ENCODE results near the gene ZNF679.
"Not testable (repeated sequence)": the region's sequence is repeated elsewhere in the genome, so short reads cannot be mapped to it uniquely, and the experiment has no call there.

ZNF679 gene

DNA sequence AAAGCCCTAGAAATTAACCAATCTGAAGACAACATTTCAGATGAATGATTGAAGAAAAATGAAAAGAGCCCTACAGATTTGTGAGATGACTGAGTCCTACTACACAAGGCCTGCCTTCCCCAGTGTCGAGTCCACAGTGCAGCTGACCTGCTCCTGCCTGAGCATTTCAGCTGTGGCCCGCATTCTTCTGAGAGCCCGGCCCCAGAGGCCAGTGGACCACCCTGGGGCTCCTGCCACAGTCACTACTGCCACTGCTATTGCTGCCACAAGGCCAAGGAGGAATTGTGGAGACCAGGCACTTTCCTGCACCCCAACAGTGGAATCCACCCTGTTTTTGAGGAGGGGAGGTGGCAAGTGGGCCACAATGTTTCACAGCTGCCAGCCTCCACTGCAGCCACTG is 40.9 kb upstream of the ZNF679 start:
- no peak for TF ChIP-seq YY1 (IDR thresholded peaks at IDR 0.05; ENCODE audit: insufficient read depth, insufficient read length)
- TF ChIP-seq ZNF274 (IDR thresholded peaks at IDR 0.05; ENCODE audit: low read depth, low read length) = no peak
- TF ChIP-seq SUZ12 (IDR thresholded peaks at IDR 0.05; ENCODE audit: extremely low read depth, insufficient read depth, insufficient read length) = no peak

DNA sequence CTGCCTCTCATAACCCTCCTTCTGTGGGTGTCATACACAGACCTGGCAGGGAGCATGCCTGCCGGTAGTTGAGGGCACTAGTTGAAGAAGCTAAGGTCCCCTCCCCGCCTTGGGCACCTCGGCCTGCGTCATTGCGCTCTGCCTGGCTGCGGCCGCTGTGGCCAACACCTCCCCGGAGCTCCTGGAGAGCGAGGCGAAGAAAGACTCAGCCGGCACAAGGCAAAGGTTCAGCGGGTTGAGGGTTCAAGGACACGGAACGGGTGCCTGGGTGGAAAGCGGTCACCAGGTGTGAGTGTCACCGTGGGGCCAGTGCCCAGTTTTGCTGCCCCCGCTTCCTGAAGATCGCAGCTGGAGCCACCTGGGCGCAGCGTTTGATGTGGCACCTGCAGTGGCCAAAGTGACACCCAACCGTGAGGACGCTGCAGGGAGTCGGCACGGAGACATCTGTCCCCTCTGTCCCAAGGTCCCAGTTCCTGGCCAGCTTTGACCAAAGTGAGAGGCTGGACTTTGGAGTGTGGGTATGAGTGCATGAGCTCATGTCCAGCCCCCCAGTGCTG is 36.0 kb upstream of the ZNF679 start:
- Histone ChIP-seq H3K9me3 (ENCODE audit: insufficient read depth, low read length) (no peaks in the 10 kb centered on the region; the same call in none of the 2 replicates), H3K4me1 (ENCODE audit: insufficient read depth, insufficient read length) (no peaks in the 10 kb centered on the region), H3K27me3 (ENCODE audit: insufficient read depth, insufficient read length) (peaks cover 20% of the 10 kb centered on the region), H3K36me3 (ENCODE audit: insufficient read depth, insufficient read length, low read length) (no peaks in the 10 kb centered on the region), H3K9ac (ENCODE audit: insufficient read length, low read depth) (no peak overlapping the region), H3K4me3 (ENCODE audit: insufficient read length, low read depth) (no peak overlapping the region)
- DNase-seq (ENCODE audit: low read depth, low spot score) = no peak
- TF ChIP-seq YY1 (IDR thresholded peaks at IDR 0.05; ENCODE audit: insufficient read depth, insufficient read length) (no peak), SUZ12 (IDR thresholded peaks at IDR 0.05; ENCODE audit: extremely low read depth, insufficient read depth, insufficient read length) (no peak), ZNF274 (IDR thresholded peaks at IDR 0.05; ENCODE audit: low read depth, low read length) (no peak)

More for the DNA sequence above, 40.9 kb upstream of the ZNF679 start:
- Histone ChIP-seq H3K4me3 (ENCODE audit: insufficient read length, low read depth) (no peak overlapping the region), H3K9ac (ENCODE audit: insufficient read length, low read depth) (no peak overlapping the region), H3K4me1 (ENCODE audit: insufficient read depth, insufficient read length) (no peaks in the 10 kb centered on the region), H3K27me3 (ENCODE audit: insufficient read depth, insufficient read length) (peaks cover 35% of the 10 kb centered on the region), H3K9me3 (ENCODE audit: insufficient read depth, low read length) (no peaks in the 10 kb centered on the region), H3K36me3 (ENCODE audit: insufficient read depth, insufficient read length, low read length) (no peaks in the 10 kb centered on the region)
- DNase-seq (ENCODE audit: low read depth, low spot score) = no peak

DNA sequence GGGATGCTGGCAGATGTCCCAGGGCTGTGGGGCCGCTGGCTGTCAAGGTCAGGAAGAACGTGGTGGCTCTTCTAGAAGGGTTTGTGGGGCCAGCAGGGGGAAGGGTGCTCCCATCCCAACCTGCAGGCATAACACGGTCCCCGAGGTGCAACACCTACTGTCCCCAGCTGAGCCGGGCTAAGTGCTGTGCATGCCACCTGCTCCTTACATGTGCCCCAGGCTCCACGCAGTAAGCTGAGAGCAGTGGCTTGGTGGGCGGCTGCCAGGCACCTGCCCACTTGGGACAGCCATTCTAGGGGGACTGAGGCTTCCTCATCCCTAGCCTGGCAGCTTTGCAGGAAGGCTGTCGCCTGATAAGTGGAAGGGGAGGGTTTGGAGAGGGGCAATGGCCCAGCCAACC is 35.5 kb upstream of the ZNF679 start:
- Histone ChIP-seq H3K4me3 (ENCODE audit: insufficient read length, low read depth) (no peak overlapping the region), H3K36me3 (ENCODE audit: insufficient read depth, insufficient read length, low read length) (no peaks in the 10 kb centered on the region), H3K9ac (ENCODE audit: insufficient read length, low read depth) (no peak overlapping the region), H3K9me3 (ENCODE audit: insufficient read depth, low read length) (no peaks in the 10 kb centered on the region; the same call in none of the 2 replicates), H3K27me3 (ENCODE audit: insufficient read depth, insufficient read length) (peaks cover 15% of the 10 kb centered on the region), H3K4me1 (ENCODE audit: insufficient read depth, insufficient read length) (no peaks in the 10 kb centered on the region)
- TF ChIP-seq SUZ12 (IDR thresholded peaks at IDR 0.05; ENCODE audit: extremely low read depth, insufficient read depth, insufficient read length) (no peak), ZNF274 (IDR thresholded peaks at IDR 0.05; ENCODE audit: low read depth, low read length) (no peak), YY1 (IDR thresholded peaks at IDR 0.05; ENCODE audit: insufficient read depth, insufficient read length) (no peak)
- no peak for DNase-seq (ENCODE audit: low read depth, low spot score)

DNA sequence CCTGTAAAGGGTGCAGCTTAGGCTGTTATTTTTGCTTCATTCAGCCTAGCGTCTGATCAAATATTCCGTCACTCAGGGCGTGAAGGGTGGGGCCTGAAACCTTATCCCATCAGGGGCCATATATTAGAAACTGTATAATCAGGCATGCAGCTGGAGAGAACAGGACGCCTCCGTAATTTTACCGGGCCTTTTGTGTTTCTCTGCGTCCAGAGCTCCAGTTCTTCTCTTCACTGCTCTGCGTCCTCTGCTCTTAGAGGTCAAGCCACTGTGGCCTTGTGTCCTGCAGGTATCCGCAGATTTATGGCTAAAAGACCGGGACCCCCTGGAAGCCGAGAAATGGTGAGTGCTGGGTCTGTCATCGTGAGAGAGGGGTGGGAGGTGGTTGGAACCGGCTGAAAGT is 21.4 kb upstream of the ZNF679 start, which contains the start of gene ZNF735:
ZNF735 (plus strand) TSS at position 301 of the 400 bp plus-strand sequence; CDS start at position 301, 0 bp downstream.
- H3K4me1 ChIP-seq (ENCODE audit: insufficient read depth, insufficient read length) = no peaks in the 10 kb centered on the region
- no peaks in the 10 kb centered on the region for H3K27me3 ChIP-seq (ENCODE audit: insufficient read depth, insufficient read length)
- H3K4me3 ChIP-seq (ENCODE audit: insufficient read length, low read depth) = no peak within 1 kb of the TSS
- no peaks in the 10 kb centered on the region for H3K36me3 ChIP-seq (ENCODE audit: insufficient read depth, insufficient read length, low read length)
- TF ChIP-seq SUZ12 (IDR thresholded peaks at IDR 0.05; ENCODE audit: extremely low read depth, insufficient read depth, insufficient read length) (no peak), ZNF274 (IDR thresholded peaks at IDR 0.05; ENCODE audit: low read depth, low read length) (no peak), YY1 (IDR thresholded peaks at IDR 0.05; ENCODE audit: insufficient read depth, insufficient read length) (no peak)
- no peak within 1 kb of the TSS for H3K9ac ChIP-seq (ENCODE audit: insufficient read length, low read depth)
- no peaks in the 10 kb centered on the region for H3K9me3 ChIP-seq (ENCODE audit: insufficient read depth, low read length)
- DNase-seq (ENCODE audit: low read depth, low spot score) = no peak

DNA sequence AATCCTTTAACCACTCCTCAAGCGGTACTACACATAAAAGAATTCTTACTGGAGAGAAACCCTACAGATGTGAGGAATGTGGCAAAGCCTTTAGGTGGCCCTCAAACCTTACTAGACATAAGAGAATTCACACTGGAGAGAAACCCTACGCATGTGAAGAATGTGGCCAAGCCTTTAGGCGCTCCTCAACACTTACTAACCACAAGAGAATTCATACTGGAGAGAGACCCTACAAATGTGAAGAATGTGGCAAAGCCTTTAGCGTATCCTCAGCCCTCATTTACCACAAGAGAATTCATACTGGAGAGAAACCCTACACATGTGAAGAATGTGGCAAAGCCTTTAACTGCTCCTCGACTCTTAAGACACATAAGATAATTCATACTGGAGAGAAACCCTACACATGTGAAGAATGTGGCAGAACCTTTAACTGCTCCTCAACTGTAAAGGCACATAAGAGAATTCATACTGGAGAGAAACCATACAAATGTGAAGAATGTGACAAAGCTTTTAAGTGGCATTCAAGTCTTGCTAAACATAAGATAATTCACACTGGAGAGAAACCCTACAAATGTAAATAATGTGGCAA is 8.5 kb upstream of the ZNF679 start:
- DNase-seq (ENCODE audit: low read depth, low spot score); H3K4me1 ChIP-seq (ENCODE audit: insufficient read depth, insufficient read length); H3K4me3 ChIP-seq (ENCODE audit: insufficient read length, low read depth); H3K36me3 ChIP-seq (ENCODE audit: insufficient read depth, insufficient read length, low read length); H3K9ac ChIP-seq (ENCODE audit: insufficient read length, low read depth); H3K27me3 ChIP-seq (ENCODE audit: insufficient read depth, insufficient read length): not testable (repeated sequence)
- peaks cover 38% of the 10 kb centered on the region for H3K9me3 ChIP-seq (ENCODE audit: insufficient read depth, low read length)
- TF ChIP-seq ZNF274 (IDR thresholded peaks at IDR 0.05; ENCODE audit: low read depth, low read length) = peak; percentile 72

DNA sequence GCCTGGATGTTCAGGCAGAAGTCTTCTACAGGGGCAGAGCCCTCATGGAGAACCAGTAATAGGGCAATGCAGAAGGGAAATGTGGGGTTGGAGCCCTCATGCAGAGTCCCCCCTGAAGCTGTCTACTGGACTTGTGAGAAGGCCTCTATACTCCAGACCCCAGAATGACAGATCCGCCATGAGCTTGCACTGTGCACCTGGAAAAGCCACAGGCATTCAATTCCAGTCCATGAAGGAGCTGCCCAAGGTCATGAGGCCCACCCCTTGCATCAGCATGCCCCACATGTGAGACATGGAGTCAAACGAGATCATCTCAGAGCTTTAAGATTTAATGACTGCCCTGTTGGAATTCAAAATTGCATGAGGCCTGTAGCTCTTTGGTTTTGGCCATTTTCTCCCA is 4.9 kb upstream of the ZNF679 start:
- Histone ChIP-seq H3K36me3 (ENCODE audit: insufficient read depth, insufficient read length, low read length) (no peaks in the 10 kb centered on the region), H3K4me3 (ENCODE audit: insufficient read length, low read depth) (no peak overlapping the region), H3K27me3 (ENCODE audit: insufficient read depth, insufficient read length) (no peaks in the 10 kb centered on the region), H3K4me1 (ENCODE audit: insufficient read depth, insufficient read length) (no peaks in the 10 kb centered on the region), H3K9me3 (ENCODE audit: insufficient read depth, low read length) (peaks cover 39% of the 10 kb centered on the region), H3K9ac (ENCODE audit: insufficient read length, low read depth) (no peak overlapping the region)
- no peak for DNase-seq (ENCODE audit: low read depth, low spot score)
- TF ChIP-seq YY1 (IDR thresholded peaks at IDR 0.05; ENCODE audit: insufficient read depth, insufficient read length) (no peak), SUZ12 (IDR thresholded peaks at IDR 0.05; ENCODE audit: extremely low read depth, insufficient read depth, insufficient read length) (no peak), ZNF274 (IDR thresholded peaks at IDR 0.05; ENCODE audit: low read depth, low read length) (no peak)

DNA sequence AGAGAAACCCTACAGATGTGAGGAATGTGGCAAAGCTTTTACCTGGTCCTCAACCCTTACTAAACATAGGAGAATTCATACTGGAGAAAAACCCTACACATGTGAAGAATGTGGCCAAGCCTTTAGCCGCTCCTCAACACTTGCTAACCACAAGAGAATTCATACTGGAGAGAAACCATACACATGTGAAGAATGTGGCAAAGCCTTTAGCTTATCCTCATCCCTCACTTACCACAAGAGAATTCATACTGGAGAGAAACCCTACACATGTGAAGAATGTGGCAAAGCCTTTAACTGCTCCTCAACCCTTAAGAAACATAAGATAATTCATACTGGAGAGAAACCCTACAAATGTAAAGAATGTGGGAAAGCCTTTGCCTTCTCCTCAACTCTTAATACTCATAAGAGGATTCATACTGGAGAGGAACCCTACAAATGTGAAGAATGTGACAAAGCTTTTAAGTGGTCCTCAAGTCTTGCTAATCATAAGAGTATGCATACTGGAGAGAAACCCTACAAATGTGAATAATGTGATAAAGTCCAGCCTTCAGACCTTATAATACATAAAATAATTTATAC is 38.2 kb downstream of the ZNF679 start:
- H3K4me1 ChIP-seq (ENCODE audit: insufficient read depth, insufficient read length) = no peaks in the 10 kb centered on the region
- no peaks in the 10 kb centered on the region for H3K36me3 ChIP-seq (ENCODE audit: insufficient read depth, insufficient read length, low read length)
- no peak overlapping the region for H3K9ac ChIP-seq (ENCODE audit: insufficient read length, low read depth)
- peaks cover 42% of the 10 kb centered on the region for H3K9me3 ChIP-seq (ENCODE audit: insufficient read depth, low read length)
- no peak for TF ChIP-seq SUZ12 (IDR thresholded peaks at IDR 0.05; ENCODE audit: extremely low read depth, insufficient read depth, insufficient read length)
- TF ChIP-seq ZNF274 (IDR thresholded peaks at IDR 0.05; ENCODE audit: low read depth, low read length) = peak; percentile 88
- no peak for TF ChIP-seq YY1 (IDR thresholded peaks at IDR 0.05; ENCODE audit: insufficient read depth, insufficient read length)
- DNase-seq (ENCODE audit: low read depth, low spot score) = no peak
- H3K4me3 ChIP-seq (ENCODE audit: insufficient read length, low read depth) = no peak overlapping the region
- no peaks in the 10 kb centered on the region for H3K27me3 ChIP-seq (ENCODE audit: insufficient read depth, insufficient read length)

Measured in NT2/D1 (cell line).